CD4-positive, CD25-positive, alpha-beta regulatory T cell (primary cell): ENCODE results near the gene TSPAN9. TPM values are rescaled to one million over a fixed set of nuclear protein-coding genes. Genes with fewer than 3 reads are reported as not detected.

Source experiments
- ATAC-seq, 2 donors: fragments of 150-1000 bp; cut with Tn5 transposase; one replicate each; pipeline ENCODE4 v1.10.0; 2021; ENCODE audit warnings: low read depth in 2 of 2, moderate number of reproducible peaks in 2 of 2, moderate library complexity in 1 of 2
- DNase-seq, 3 donors: peaks; one replicate each; pipeline versions ENCODE4 v3.0.0 to v3.0.0-alpha.2; 2012 to 2022; ENCODE audit warnings: mixed read lengths in 1 of 3
- H3K27ac ChIP-seq: one replicate; pipeline ENCODE4 v1.7.0; 2013; ENCODE audit warnings: mild to moderate bottlenecking, low read length; ENCODE audit not compliant: insufficient read depth, poor library complexity, severe bottlenecking
- H3K27me3 ChIP-seq: one replicate; pipeline ENCODE4 v1.7.0; 2013; ENCODE audit warnings: low read length; ENCODE audit not compliant: control insufficient read depth, insufficient read depth
- H3K36me3 ChIP-seq: one replicate; pipeline ENCODE4 v1.7.0; 2013; ENCODE audit warnings: mild to moderate bottlenecking, low read length, moderate library complexity; ENCODE audit not compliant: control insufficient read depth, insufficient read depth
- H3K4me1 ChIP-seq: 2 replicates; pipeline ENCODE4 v1.7.0; 2013; ENCODE audit warnings: mild to moderate bottlenecking, low read length; ENCODE audit not compliant: insufficient read depth, control insufficient read depth, poor library complexity, severe bottlenecking
- H3K4me3 ChIP-seq: one replicate; pipeline ENCODE4 v1.7.0; 2013; ENCODE audit warnings: low read depth, mild to moderate bottlenecking, low read length, moderate library complexity
- H3K9me3 ChIP-seq, 2 experiments: 1 replicate in 1 of 2; 2 replicates in 1 of 2; pipeline ENCODE4 v1.7.0; 2013; ENCODE audit warnings: low read length in 2 of 2, mild to moderate bottlenecking in 1 of 2, moderate library complexity in 1 of 2; ENCODE audit not compliant: control insufficient read depth in 2 of 2
- H3K27ac Mint-ChIP-seq, 3 donors: one replicate each; pipeline ENCODE4 v1.8.0; 2020 to 2022; ENCODE audit warnings: mild to moderate bottlenecking in 3 of 3, mixed read lengths in 3 of 3, moderate library complexity in 2 of 3
- H3K27me3 Mint-ChIP-seq: one replicate; pipeline ENCODE4 v1.8.0; 2022; ENCODE audit warnings: mild to moderate bottlenecking, mixed read lengths
- H3K36me3 Mint-ChIP-seq: one replicate; pipeline ENCODE4 v1.8.0; 2020; ENCODE audit warnings: mixed read lengths
- H3K4me1 Mint-ChIP-seq, 4 donors: one replicate each; pipeline ENCODE4 v1.8.0; 2020 to 2022; ENCODE audit warnings: mixed read lengths in 4 of 4, mild to moderate bottlenecking in 1 of 4
- H3K4me3 Mint-ChIP-seq, 4 donors: one replicate each; pipeline ENCODE4 v1.8.0; 2020 to 2022; ENCODE audit warnings: mild to moderate bottlenecking in 4 of 4, mixed read lengths in 4 of 4, moderate library complexity in 3 of 4
- H3K9me3 Mint-ChIP-seq, 7 donors: one replicate each; pipeline ENCODE4 v1.8.0; 2020 to 2022; ENCODE audit warnings: mixed read lengths in 7 of 7, mild to moderate bottlenecking in 3 of 7, moderate library complexity in 2 of 7
- polyA plus RNA-seq, 4 donors: library from polyadenylated mRNA; unstranded; fragments of 300-500 nt; fragmentation: Illumina TruSeq; gene quantifications; one replicate each; pipeline ENCODE4 v1.2.3, GENCODE V29; 2021
- total RNA-seq: library from RNA; stranded (reverse); gene quantifications from one replicate; pipeline ENCODE4 v1.2.3, GENCODE V29; 2022

The TSPAN9 gene
- total and polyA plus RNA-seq, 5 donors from 2014 or later: 0.09 to 1.2 (median 0.30) TPM; not detected in 1

- Histone ChIP-seq H3K4me1 (no peaks in the 10 kb centered on the region), H3K27ac (no peak overlapping the region), H3K27me3 (no peaks in the 10 kb centered on the region), H3K9me3 (no peaks in the 10 kb centered on the region), H3K4me3 (no peak overlapping the region), H3K36me3 (no peaks in the 10 kb centered on the region)
- H3K27me3 Mint-ChIP-seq: no peaks in the 10 kb centered on the region
- ATAC-seq (no peak), DNase-seq (no peak)
- H3K4me1 Mint-ChIP-seq: peaks cover 0 to 2% (median 0%) of the 10 kb centered on the region in 4 donors
- H3K27ac Mint-ChIP-seq: no peak overlapping the region
- peaks cover 0 to 2% (median 0%) of the 10 kb centered on the region in 7 donors for H3K9me3 Mint-ChIP-seq
- H3K36me3 Mint-ChIP-seq: no peaks in the 10 kb centered on the region
- no peak overlapping the region for H3K4me3 Mint-ChIP-seq
Observed at GRCh38 chr12:3107071-3107583, 29.9 kb downstream of the TSPAN9 start.

- H3K36me3 ChIP-seq: no peaks in the 10 kb centered on the region
- DNase-seq (no peak), ATAC-seq (no peak)
- H3K4me3 ChIP-seq: no peak overlapping the region
- no peaks in the 10 kb centered on the region for H3K4me1 ChIP-seq
- H3K4me3 Mint-ChIP-seq: no peak overlapping the region
- H3K27ac Mint-ChIP-seq: peak overlapping the region in 1 of 3 donors; percentile 38
- no peaks in the 10 kb centered on the region for H3K27me3 ChIP-seq
- H3K4me1 Mint-ChIP-seq: peaks cover 0 to 2% (median 0%) of the 10 kb centered on the region in 4 donors
- no peak overlapping the region for H3K27ac ChIP-seq
- H3K9me3 Mint-ChIP-seq: peaks cover 0 to 2% (median 0%) of the 10 kb centered on the region in 7 donors
- H3K36me3 Mint-ChIP-seq: no peaks in the 10 kb centered on the region
- no peaks in the 10 kb centered on the region for H3K9me3 ChIP-seq
- no peaks in the 10 kb centered on the region for H3K27me3 Mint-ChIP-seq
Observed at GRCh38 chr12:3107954-3108353, 30.8 kb downstream of the TSPAN9 start.

- DNase-seq: no peak
- Histone ChIP-seq H3K4me1 (no peaks in the 10 kb centered on the region), H3K9me3 (no peaks in the 10 kb centered on the region), H3K27ac (no peak overlapping the region), H3K36me3 (no peaks in the 10 kb centered on the region), H3K4me3 (no peak overlapping the region), H3K27me3 (no peaks in the 10 kb centered on the region)
- no peak for ATAC-seq
- H3K4me3 Mint-ChIP-seq: no peak overlapping the region
- no peaks in the 10 kb centered on the region for H3K4me1 Mint-ChIP-seq
- H3K27me3 Mint-ChIP-seq: no peaks in the 10 kb centered on the region
- no peaks in the 10 kb centered on the region for H3K9me3 Mint-ChIP-seq
- peak overlapping the region in 1 of 3 donors; percentile 55 for H3K27ac Mint-ChIP-seq
- no peaks in the 10 kb centered on the region for H3K36me3 Mint-ChIP-seq
Observed at GRCh38 chr12:3110578-3110977, 33.4 kb downstream of the TSPAN9 start.

- DNase-seq: no peak
Observed at GRCh38 chr12:3113671-3114325, 36.6 kb downstream of the TSPAN9 start.

GRCh38 chr12:3114671-3115070 lies 37.5 kb downstream of the TSPAN9 start:
- Histone ChIP-seq H3K27ac (no peak overlapping the region), H3K27me3 (no peaks in the 10 kb centered on the region), H3K36me3 (no peaks in the 10 kb centered on the region), H3K4me3 (no peak overlapping the region), H3K9me3 (no peaks in the 10 kb centered on the region), H3K4me1 (no peaks in the 10 kb centered on the region)
- peaks cover 6% of the 10 kb centered on the region for H3K27me3 Mint-ChIP-seq
- H3K4me1 Mint-ChIP-seq: peaks cover 0 to 5% (median 0%) of the 10 kb centered on the region in 4 donors
- no peaks in the 10 kb centered on the region for H3K36me3 Mint-ChIP-seq
- no peak for ATAC-seq
- H3K4me3 Mint-ChIP-seq: no peak overlapping the region
- no peaks in the 10 kb centered on the region for H3K9me3 Mint-ChIP-seq
- H3K27ac Mint-ChIP-seq: no peak overlapping the region
- no peak for DNase-seq

More at GRCh38 chr12:3113671-3114325, 36.6 kb downstream of the TSPAN9 start:
- H3K27ac Mint-ChIP-seq: no peak overlapping the region
- no peaks in the 10 kb centered on the region for H3K9me3 ChIP-seq
- no peaks in the 10 kb centered on the region for H3K27me3 ChIP-seq
- H3K4me3 ChIP-seq: no peak overlapping the region
- H3K27ac ChIP-seq: no peak overlapping the region
- peaks cover 6% of the 10 kb centered on the region for H3K27me3 Mint-ChIP-seq
- H3K36me3 Mint-ChIP-seq: no peaks in the 10 kb centered on the region
- H3K4me1 ChIP-seq: no peaks in the 10 kb centered on the region
- ATAC-seq: no peak
- H3K9me3 Mint-ChIP-seq: no peaks in the 10 kb centered on the region
- H3K36me3 ChIP-seq: no peaks in the 10 kb centered on the region
- no peak overlapping the region for H3K4me3 Mint-ChIP-seq
- peaks cover 0 to 2% (median 0%) of the 10 kb centered on the region in 4 donors for H3K4me1 Mint-ChIP-seq

GRCh38 chr12:3115078-3115477 lies 37.9 kb downstream of the TSPAN9 start:
- Mint-ChIP-seq H3K9me3 (no peaks in the 10 kb centered on the region), H3K27me3 (peaks cover 6% of the 10 kb centered on the region), H3K36me3 (no peaks in the 10 kb centered on the region), H3K4me1 (peaks cover 0 to 8% (median under 1%) of the 10 kb centered on the region in 4 donors), H3K27ac (no peak overlapping the region), H3K4me3 (no peak overlapping the region)
- Histone ChIP-seq H3K27me3 (no peaks in the 10 kb centered on the region), H3K4me3 (no peak overlapping the region), H3K36me3 (no peaks in the 10 kb centered on the region), H3K4me1 (no peaks in the 10 kb centered on the region), H3K9me3 (no peaks in the 10 kb centered on the region), H3K27ac (no peak overlapping the region)
- DNase-seq: no peak
- no peak for ATAC-seq

GRCh38 chr12:3116106-3116844 lies 39.1 kb downstream of the TSPAN9 start:
- Histone ChIP-seq H3K27ac (no peak overlapping the region), H3K27me3 (no peaks in the 10 kb centered on the region), H3K4me1 (no peaks in the 10 kb centered on the region), H3K4me3 (no peak overlapping the region), H3K36me3 (no peaks in the 10 kb centered on the region), H3K9me3 (no peaks in the 10 kb centered on the region)
- H3K9me3 Mint-ChIP-seq: no peaks in the 10 kb centered on the region
- DNase-seq (no peak), ATAC-seq (no peak)
- no peak overlapping the region for H3K27ac Mint-ChIP-seq
- peaks cover 6% of the 10 kb centered on the region for H3K27me3 Mint-ChIP-seq
- peaks cover 0 to 8% (median 2%) of the 10 kb centered on the region in 4 donors for H3K4me1 Mint-ChIP-seq
- H3K4me3 Mint-ChIP-seq: no peak overlapping the region
- no peaks in the 10 kb centered on the region for H3K36me3 Mint-ChIP-seq
